K562 (cell line): Measurements from ENCODE around the gene OCIAD1. TPM values are rescaled to one million over a fixed set of nuclear protein-coding genes. Genes with fewer than 3 reads are reported as not detected.

Experiments
- HDAC2 ChIP-seq: fragments of 450-650 bp; IDR thresholded peaks from 2 replicates; pipeline ENCODE4 v1.6.1; 2016; ENCODE audit warnings: mild to moderate bottlenecking
- HDAC3 ChIP-seq: fragments of 450-650 bp; IDR thresholded peaks from 2 replicates; pipeline ENCODE4 v1.6.1; 2018; ENCODE audit warnings: borderline replicate concordance, mild to moderate bottlenecking, moderate library complexity; ENCODE audit not compliant: partially characterized antibody
- HLTF ChIP-seq: fragments of 450-650 bp; IDR thresholded peaks from 2 replicates; pipeline ENCODE4 v1.6.1; 2016
- HMBOX1 ChIP-seq: sonication (generic); IDR thresholded peaks from 2 replicates; pipeline ENCODE4 v1.6.1; 2016
- KLF6 ChIP-seq: fragments of 250-450 bp; sonication (Bioruptor Pico); IDR thresholded peaks from 2 replicates; pipeline ENCODE4 v1.4.0; 2020; ENCODE audit warnings: mild to moderate bottlenecking, moderate library complexity, borderline replicate concordance
- MAFF ChIP-seq: IDR thresholded peaks from 2 replicates; pipeline ENCODE4 v1.6.1; 2012; ENCODE audit warnings: low read length, improper control_type of control experiment
- NBN ChIP-seq: fragments of 450-650 bp; IDR thresholded peaks from 2 replicates; pipeline ENCODE4 v1.6.1; 2016; ENCODE audit warnings: low read depth, mild to moderate bottlenecking
- NCOA4 ChIP-seq: fragments of 450-650 bp; IDR thresholded peaks from 2 replicates; pipeline ENCODE4 v1.6.1; 2018; ENCODE audit warnings: mild to moderate bottlenecking; ENCODE audit not compliant: partially characterized antibody
- NFE2 ChIP-seq: IDR thresholded peaks from 2 replicates; pipeline ENCODE4 v1.6.1; 2014; ENCODE audit warnings: antibody characterized with exemption, low read depth
- TBL1XR1 ChIP-seq, 2 experiments: IDR thresholded peaks; 2 replicates each; pipeline ENCODE4 v1.6.1; 2012; ENCODE audit warnings: improper control_type of control experiment in 2 of 2, low read length in 2 of 2, mild to moderate bottlenecking in 1 of 2
- TCF3 ChIP-seq: sonication (generic); formaldehyde crosslinking; IDR thresholded peaks from 2 replicates; pipeline ENCODE4 v1.4.0; 2020; ENCODE audit warnings: mild to moderate bottlenecking, missing genetic modification reagents
- ZNF318 ChIP-seq, 2 experiments: fragments of 450-650 bp; IDR thresholded peaks; 2 replicates each; pipeline ENCODE4 v1.6.1; 2016; ENCODE audit warnings: mild to moderate bottlenecking in 2 of 2, borderline replicate concordance in 1 of 2, low read depth in 1 of 2, moderate library complexity in 1 of 2
- polyA plus RNA-seq, 8 experiments: library from polyadenylated mRNA; depleted of rRNA in 4 of 8; stranded (reverse) in 5 of 8; unstranded in 3 of 8; fragments of >200 nt; fragmentation: Nextera tagmentation in 2 of 8; fragmentation: Illumina TruSeq in 1 of 8; extraction: Ambion mirVana in 2 of 8; extraction: Trizol in 1 of 8; gene quantifications; 2 replicates each; pipeline versions ENCODE4 v1.2.1 to v1.2.3, GENCODE V29; 2011 to 2014; ENCODE audit warnings: inconsistent platforms in 1 of 8, missing spikeins in 1 of 8
- total RNA-seq, 7 experiments: library from RNA; depleted of rRNA in 6 of 7; stranded (reverse); fragments of >200 nt in 6 of 7; fragmentation: Illumina TruSeq in 2 of 7; extraction: Trizol in 2 of 7; gene quantifications; 2 replicates each; pipeline versions ENCODE4 v1.2.1 to v1.2.3, GENCODE V29; 2011 to 2021; ENCODE audit warnings: low replicate concordance in 1 of 7
- TF ChIP-seq, protein P1 (sequence below), 2 experiments: fragments of 450-650 bp in 1 of 2; sonication (generic) in 1 of 2; formaldehyde crosslinking in 1 of 2; IDR thresholded peaks in 1 of 2; conservative IDR thresholded peaks in 1 of 2; 2 replicates each; pipeline versions ENCODE4 v1.6.1 to v1.8.1; 2016 to 2023; ENCODE audit warnings: mild to moderate bottlenecking in 2 of 2, moderate library complexity in 2 of 2, inconsistent platforms in 1 of 2, missing genetic modification reagents in 1 of 2
- TF ChIP-seq, protein P2 (sequence below): fragments of 450-650 bp; IDR thresholded peaks from 2 replicates; pipeline ENCODE4 v1.6.1; 2016; ENCODE audit warnings: low read depth, mild to moderate bottlenecking, moderate library complexity
- TF ChIP-seq, protein P3 (sequence below): fragments of 250-450 bp; sonication (Bioruptor Pico); IDR thresholded peaks from 2 replicates; pipeline ENCODE4 v1.8.0; 2021; ENCODE audit warnings: borderline replicate concordance, mild to moderate bottlenecking, moderate library complexity; ENCODE audit not compliant: poor library complexity, severe bottlenecking

OCIAD1 gene
- total and polyA plus RNA-seq, 9 of the 15 experiments (the other 6 are each of a cell fraction or from before 2014, with no cell fraction given), result 99.0 to 358 (median 196) TPM

- TF ChIP-seq HDAC2, result 0 out of 2 replicates have a peak, but pooled peaks have one; percentile 39
- TF ChIP-seq NFE2, result 0 out of 2 replicates have a peak, but pooled peaks have one; percentile 6
- TF ChIP-seq HDAC3, result peak; percentile 39
- TF ChIP-seq HMBOX1, result peak; percentile 88
- TF ChIP-seq MAFF, result no peak
- TF ChIP-seq, protein P1, sequence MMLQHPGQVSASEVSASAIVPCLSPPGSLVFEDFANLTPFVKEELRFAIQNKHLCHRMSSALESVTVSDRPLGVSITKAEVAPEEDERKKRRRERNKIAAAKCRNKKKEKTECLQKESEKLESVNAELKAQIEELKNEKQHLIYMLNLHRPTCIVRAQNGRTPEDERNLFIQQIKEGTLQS (IDR thresholded peaks at IDR 0.05), result no peak
- TF ChIP-seq, protein P1 (CRISPR knock-in tag; conservative IDR thresholded peaks at IDR 0.05), result no peak
- TF ChIP-seq TBL1XR1 (IDR thresholded peaks at IDR 0.05; ENCODE audit: low read length in 2 of 2), result peak in 1 of 2 experiments; percentile 70; a peak in 2 of 4 replicates
- 0 out of 4 replicates have a peak, but pooled peaks of 1 of the 2 experiments have one; percentile 15 for TF ChIP-seq ZNF318 (IDR thresholded peaks at IDR 0.05; ENCODE audit: borderline replicate concordance in 1 of 2, low read depth in 1 of 2)
- peak; percentile 90 for TF ChIP-seq TCF3
- no peak for TF ChIP-seq HLTF
- TF ChIP-seq, protein P2, sequence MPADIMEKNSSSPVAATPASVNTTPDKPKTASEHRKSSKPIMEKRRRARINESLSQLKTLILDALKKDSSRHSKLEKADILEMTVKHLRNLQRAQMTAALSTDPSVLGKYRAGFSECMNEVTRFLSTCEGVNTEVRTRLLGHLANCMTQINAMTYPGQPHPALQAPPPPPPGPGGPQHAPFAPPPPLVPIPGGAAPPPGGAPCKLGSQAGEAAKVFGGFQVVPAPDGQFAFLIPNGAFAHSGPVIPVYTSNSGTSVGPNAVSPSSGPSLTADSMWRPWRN, result no peak
- no peak for TF ChIP-seq NCOA4
- peak; percentile 50; the same call in 1 of the 2 replicates for TF ChIP-seq NBN
- TF ChIP-seq, protein P3, sequence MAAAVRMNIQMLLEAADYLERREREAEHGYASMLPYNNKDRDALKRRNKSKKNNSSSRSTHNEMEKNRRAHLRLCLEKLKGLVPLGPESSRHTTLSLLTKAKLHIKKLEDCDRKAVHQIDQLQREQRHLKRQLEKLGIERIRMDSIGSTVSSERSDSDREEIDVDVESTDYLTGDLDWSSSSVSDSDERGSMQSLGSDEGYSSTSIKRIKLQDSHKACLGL (CRISPR knock-in tag), result no peak
- no peak for TF ChIP-seq KLF6 (CRISPR knock-in tag)
Measured at GRCh38 chr4:48853604-48854394, 22.9 kb downstream of the OCIAD1 start (continued).
